ENCODE results near the gene CRACDL.
"Not testable (repeated sequence)": the region's sequence is repeated elsewhere in the genome, so short reads cannot be mapped to it uniquely, and the experiment has no call there.

Gene CRACDL

DNA sequence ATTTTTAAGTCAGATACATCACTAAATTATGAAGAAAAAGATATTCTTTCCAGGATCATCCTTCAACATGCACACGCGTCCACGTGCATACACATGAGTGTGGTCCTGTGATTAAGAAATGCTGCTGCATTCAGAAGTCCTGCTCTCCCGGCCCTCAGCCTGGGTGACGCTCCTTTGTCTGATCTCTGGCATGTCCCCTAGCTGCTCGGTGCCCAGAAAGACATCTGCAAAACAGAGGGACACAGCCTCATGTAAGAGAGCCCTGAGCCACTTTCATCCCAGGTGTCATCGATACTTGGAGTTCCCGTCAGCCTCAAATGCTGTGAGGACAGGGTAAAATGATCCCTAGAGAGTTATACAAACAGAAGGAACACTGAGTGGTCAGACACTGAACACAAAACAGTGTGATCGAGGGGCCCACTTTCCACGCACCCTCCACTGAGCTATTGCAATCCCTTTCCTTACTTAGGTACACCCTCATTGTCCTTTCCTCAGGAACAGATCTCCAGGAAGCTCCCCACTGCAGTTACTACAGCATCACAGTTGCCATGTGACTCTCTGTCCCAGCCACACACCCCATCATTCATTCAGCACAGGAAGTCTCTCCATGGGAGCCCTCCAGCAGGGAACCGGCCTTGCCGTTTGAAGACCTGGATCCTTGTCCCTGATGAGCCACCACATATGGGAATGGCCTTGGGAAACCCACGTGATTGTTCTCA is 32.1 kb downstream of the CRACDL start:
- DNase-seq = no peak

DNA sequence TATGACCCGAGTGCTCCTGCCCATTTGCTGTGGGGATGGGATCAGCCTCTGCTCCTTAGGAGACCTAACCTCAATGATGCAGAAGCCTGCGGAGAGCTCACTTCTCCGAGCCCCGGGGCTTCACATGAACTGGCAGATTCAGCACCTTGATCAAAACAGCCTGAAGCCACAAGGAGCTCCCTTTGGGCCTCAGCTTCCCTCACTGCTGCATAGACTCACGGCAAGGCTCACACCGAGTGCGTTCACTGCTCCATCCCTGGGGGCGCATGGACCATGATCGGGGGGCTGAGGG is 33.0 kb downstream of the CRACDL start:
- DNase-seq = no peak

DNA sequence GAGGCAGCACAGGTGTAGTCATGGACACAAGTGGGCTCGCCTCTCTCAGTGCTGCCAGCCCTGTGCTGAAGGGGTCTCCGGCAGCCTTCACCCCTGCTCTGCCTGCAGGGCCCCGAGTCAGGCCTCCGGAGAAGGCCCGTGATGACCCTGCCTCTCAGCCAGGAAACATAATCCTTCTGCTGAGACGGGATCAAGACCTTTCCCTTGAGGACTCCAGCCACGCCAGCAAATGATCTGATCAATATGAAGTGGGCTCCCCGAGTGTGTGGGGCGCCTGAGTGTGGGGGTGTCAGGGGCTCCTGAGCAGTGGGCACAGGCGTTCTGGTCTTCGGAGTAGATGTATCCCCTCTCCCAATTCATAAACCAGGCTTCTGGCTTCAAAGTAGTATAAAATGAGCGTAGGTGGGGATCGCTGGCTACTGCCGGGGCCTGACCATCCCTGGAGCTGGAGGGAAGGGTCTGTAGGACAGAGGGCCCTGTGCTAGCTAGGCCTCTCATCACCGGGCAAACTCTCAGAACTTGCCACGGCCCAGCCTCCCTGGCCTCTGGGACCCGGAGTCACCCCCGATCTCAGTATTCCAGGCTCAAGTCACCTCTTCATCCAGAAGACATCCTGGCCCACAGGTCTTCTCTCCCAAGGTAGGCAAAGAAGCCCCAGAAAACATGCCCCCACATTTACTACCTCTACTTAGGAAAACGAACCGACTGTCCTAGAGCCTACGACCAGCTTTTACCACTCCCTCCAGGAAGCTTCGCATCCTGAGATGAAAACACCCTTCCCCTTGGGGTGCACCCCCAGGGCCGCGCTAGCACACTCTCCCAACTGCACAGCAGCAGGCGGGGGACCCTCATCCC is 33.6 kb downstream of the CRACDL start:
- no peak for DNase-seq

DNA sequence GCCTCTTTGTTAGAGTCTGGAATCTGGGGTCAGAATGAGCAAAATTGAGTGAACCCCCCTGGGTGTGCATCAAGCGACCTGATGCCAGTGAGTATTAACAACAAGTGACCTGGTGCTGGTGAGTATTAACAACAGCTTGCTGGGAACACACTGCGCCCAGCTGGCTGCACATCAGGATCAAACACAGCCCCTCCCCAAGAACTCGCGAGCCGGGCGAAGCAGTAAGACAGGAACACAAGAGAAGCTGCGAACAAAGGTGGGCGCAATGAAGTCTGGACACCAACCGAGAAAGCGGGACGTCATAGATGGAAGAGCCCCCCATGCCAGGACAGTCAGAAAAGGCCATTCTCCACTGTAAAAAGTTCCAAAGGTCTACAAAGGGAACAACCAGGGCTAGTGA is 34.3 kb downstream of the CRACDL start:
- no peak for DNase-seq

DNA sequence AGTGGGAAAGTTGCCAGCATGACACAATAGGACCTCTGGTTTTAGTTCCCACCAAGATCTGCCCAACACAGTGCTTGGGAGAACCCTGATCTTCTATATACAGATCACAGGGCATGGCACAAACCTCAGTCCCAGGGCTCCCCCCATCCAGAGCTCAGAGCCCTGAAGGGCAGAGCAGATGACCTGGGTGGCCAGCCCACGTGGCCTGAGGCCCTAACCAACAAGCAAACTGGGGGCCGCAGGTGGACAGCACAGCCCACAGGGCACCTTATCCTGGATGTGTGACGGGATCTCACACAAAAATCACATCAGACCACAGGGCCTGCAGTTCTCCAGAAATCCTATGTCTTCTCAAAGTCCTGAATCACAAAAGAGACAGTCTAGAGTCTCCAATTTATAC is 34.7 kb downstream of the CRACDL start:
- DNase-seq = no peak

DNA sequence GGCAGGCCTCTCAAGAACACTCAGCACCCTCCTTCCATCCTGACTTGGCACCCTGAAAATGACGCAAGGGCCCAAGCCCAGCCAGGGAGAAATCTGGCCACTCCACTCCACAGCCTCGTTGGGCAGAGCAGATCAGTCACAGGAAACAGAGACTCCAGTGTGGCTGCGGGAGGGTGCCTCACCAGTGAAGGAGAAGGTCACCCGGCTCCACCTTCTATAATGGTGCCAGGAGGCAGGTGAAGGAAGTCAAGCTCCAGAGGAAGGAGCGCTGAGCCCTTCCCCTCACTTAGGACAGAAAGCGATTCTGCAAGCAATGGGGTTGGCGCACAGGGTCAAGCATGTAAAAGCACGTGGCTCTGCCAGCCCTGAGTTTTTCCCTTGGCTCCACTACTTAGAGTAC is 35.3 kb downstream of the CRACDL start:
- DNase-seq = no peak

GRCh38 chr2:98899703-98900078 is 36.3 kb downstream of the CRACDL start:
- DNase-seq = not testable (repeated sequence)

GRCh38 chr2:98899041-98899702 is 36.9 kb downstream of the CRACDL start:
- no peak for DNase-seq

DNA sequence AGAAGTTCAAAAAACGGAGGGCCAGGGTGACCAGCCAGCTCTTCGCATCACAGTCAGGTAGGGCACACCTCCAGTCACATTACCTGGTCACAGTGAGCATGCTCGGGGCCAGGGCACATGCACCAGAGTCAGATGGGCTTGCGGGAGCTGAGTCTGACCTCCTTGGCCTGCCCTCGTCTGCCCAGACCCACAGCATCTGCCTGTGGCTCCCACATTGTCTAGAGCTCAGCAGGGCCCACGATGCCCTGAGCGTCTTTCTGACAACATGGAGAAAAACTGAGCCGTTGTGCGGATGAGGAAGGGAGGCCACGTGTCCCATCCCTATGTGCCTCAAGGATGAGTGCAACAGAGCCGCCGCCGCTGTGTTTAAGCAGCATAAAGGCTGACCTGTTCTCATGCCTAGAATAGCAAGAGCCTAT is 37.6 kb downstream of the CRACDL start:
- DNase-seq = no peak

DNA sequence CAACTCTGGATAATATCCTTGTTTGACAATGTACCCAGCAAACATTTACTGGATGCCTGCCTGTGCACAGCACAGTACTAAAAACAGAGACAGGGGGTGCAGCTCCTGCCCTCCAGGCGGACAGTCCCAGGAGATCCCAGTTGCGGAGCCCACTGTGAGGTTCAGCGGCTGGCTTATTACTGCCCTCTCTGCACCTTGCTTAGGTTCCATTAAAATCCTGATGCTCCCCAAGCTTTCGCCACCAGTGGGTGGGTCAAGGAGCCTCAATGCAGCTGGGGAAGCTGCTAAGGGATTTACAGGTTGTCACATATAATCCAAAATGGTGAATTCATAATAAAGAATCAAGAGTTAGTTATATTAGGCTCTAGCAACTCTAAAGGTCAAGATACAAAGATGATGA is 38.3 kb downstream of the CRACDL start:
- DNase-seq = no peak

DNA sequence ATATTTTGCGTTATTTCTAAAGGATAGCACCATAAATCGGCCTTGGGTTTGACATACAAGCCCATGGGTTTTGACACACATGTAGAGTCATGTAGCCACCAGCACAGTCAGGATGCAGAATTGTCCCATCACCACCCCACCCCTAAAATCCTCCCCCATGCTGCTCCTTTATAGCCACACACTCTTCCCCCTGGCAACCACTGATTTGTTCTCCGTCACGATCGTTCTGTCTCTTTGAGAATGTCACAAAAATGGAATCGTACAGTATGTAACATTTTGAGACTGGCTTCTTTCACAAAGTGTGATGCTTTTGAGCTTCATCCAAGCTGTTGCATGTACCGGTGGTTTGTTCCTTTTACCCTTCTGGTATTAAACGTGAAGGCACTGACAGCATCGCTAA is 39.1 kb downstream of the CRACDL start:
- no peak for DNase-seq

DNA sequence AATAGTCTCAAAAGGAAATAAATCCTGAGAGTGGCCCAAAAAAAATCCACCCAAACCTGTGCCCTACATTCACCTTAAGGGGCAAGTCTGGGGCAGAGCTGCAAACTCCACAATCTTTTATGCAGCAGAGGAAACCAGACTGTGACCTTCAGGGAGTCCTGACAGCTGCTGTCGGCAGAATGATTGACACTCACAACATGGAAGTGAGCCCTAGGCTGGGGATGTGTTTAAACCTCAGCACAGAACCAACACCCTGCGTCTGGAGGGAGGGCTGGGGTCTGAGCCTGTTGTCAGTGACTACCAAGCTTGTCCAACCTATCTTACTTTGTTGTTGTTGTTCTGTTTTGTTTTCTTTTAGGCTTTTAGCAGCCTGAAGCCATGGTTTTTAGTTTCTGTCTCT is 39.6 kb downstream of the CRACDL start:
- no peak for DNase-seq

GRCh38 chr2:98895901-98896300 is 40.1 kb downstream of the CRACDL start:
- DNase-seq = no peak

- no peak for DNase-seq
Measured at GRCh38 chr2:98895221-98895620, 40.8 kb downstream of the CRACDL start.

GRCh38 chr2:98894331-98895000 is 41.6 kb downstream of the CRACDL start:
- DNase-seq = no peak

DNA sequence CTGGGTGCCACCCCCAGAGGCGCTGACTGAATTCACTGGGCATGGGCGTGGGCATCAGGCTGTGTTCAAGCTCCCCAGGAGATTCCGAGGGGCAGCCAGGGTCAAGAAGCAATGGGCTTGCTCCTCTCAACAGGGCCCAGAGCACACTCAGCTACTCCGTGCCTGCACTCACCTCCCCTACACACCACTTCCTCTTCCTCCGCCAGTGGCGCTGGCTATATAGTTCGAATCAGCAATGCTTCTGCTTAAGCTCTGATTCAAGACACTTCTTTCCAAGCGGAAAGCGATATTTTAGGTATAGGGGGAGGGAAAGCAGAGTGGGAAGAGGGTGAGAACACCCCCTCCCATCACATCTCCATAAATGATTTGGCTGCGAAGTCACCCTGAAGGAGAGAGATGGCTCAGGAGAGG is 42.1 kb downstream of the CRACDL start:
- no peak for DNase-seq

- DNase-seq = no peak
Measured at GRCh38 chr2:98892871-98893270, 43.2 kb downstream of the CRACDL start.

DNA sequence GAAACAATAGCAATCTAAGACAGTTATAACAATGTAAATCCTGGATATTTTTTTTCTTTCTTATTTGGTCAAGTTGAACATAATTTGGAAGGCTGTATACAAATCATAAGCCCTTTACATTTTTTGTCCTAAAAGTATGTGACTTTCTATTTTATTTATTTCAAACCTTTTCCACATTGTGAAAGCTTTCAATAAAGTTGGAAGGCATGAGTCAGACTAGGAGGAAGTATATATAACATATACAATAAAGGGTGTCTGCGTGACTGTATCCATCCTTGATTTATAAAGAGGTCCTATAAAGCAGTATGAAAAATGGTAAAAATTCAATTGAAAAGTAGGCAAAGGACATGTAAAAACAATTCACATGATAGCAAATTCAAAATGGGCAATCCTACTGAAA is 44.4 kb downstream of the CRACDL start:
- DNase-seq = no peak

- no peak for DNase-seq
Measured at GRCh38 chr2:98886066-98886554, 49.9 kb downstream of the CRACDL start.

DNA sequence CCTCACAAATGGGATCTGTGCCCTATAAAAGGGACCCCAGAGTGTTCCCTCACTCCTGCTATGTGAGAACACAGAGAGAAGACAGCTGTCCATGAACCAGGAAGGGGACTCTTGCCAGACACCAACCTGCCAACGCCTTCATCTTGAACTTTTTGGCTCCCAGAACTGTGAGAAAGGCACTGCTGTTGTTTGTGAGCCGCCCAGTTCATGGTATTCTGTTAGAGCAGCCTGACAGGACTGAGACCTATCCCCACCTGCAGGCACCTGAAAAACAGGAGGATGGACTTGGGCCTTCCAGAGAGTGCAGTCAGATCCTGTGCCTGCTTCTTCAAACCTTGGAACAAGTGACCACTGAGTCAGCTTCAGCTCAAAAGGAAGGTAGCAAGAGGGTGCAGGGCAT is 51.4 kb downstream of the CRACDL start:
- DNase-seq = no peak

DNA sequence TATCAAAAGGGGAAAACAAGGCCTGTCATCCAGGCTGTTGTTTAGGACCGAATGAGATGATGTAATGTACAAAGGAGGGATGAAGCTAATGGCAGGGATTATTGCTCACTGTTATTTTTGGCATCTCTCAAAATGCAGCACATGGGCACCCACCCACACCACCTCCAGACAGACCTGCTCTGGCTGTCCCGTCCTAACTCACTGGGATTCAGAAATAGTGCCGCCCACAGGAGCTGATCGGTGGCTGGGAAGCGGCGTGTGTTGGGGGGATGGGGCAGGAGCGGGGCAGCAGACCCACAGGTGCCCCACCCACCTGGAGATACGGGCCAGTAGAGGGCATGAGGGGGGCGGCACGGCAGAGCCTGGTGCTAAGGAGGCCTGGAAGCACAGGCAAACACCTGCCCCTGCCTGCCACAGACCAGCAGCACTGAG is 52.2 kb downstream of the CRACDL start:
- DNase-seq = no peak

GRCh38 chr2:98882971-98883779 is 52.9 kb downstream of the CRACDL start:
- no peak for DNase-seq

Data from central memory CD4-positive, alpha-beta T cell (primary cell).